ENCODE results near the gene TMED4. TPM values are rescaled to one million over a fixed set of nuclear protein-coding genes. Genes with fewer than 3 reads are reported as not detected.

The TMED4 gene
- total and polyA plus RNA-seq, 2 experiments from 2014 or later = 43.5 to 98.5 TPM

DNA sequence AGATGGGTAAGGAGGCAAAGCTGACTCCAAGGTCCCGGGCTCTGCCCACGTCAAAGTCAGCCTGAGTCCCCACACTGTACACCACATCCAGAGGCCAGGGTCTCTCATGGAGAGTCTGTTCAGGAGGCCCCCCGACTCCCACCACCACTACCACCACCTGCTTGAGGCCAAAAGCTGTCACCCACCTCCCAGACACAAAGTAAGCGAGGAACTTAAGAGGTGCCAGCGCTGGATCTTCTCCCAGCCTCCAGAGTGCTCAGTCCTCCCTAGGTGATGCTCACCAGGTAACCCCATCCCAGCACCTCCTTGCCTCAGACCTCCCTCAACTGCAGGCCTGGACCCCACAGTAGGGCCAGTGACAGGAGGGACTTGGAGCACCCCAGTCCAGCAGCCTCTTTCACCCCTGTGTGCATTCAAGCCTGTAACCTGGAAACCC, 41.4 kb downstream of the TMED4 start:
- Mint-ChIP-seq H3K27ac (no peak overlapping the region), H3K9me3 (no peaks in the 10 kb centered on the region), H3K27me3 (ENCODE audit: insufficient read depth, low read depth, poor library complexity) (peaks cover 11% of the 10 kb centered on the region), H3K36me3 (ENCODE audit: low read depth) (no peaks in the 10 kb centered on the region), H3K4me1 (no peaks in the 10 kb centered on the region; the same call in 1 of the 3 replicates), H3K4me3 (no peak overlapping the region)
- H3K4me3 ChIP-seq = no peak overlapping the region
- no peaks in the 10 kb centered on the region for H3K36me3 ChIP-seq (ENCODE audit: insufficient read depth)
- no peaks in the 10 kb centered on the region for H3K79me2 ChIP-seq (replicated peaks; ENCODE audit: insufficient read depth)
- TF ChIP-seq ZNF114 (CRISPR knock-in tag; IDR thresholded peaks at IDR 0.05) = no peak
- no peak overlapping the region for H3K27ac ChIP-seq (ENCODE audit: low read depth)
- no peaks in the 10 kb centered on the region for H4K20me1 ChIP-seq (replicated peaks; ENCODE audit: insufficient read depth)
- no peak overlapping the region for H2AFZ ChIP-seq
- H3K27me3 ChIP-seq (ENCODE audit: insufficient read depth) = no peaks in the 10 kb centered on the region
- H3K9me2 ChIP-seq (ENCODE audit: insufficient read depth) = no peaks in the 10 kb centered on the region
- H3K4me2 ChIP-seq = no peak overlapping the region
- DNase-seq (ENCODE audit: low spot score) (no peak), ATAC-seq (no peak)
- H3F3A ChIP-seq (replicated peaks; ENCODE audit: low read depth) = no peaks in the 10 kb centered on the region
- H3K4me1 ChIP-seq (ENCODE audit: insufficient read depth) = no peaks in the 10 kb centered on the region

DNA sequence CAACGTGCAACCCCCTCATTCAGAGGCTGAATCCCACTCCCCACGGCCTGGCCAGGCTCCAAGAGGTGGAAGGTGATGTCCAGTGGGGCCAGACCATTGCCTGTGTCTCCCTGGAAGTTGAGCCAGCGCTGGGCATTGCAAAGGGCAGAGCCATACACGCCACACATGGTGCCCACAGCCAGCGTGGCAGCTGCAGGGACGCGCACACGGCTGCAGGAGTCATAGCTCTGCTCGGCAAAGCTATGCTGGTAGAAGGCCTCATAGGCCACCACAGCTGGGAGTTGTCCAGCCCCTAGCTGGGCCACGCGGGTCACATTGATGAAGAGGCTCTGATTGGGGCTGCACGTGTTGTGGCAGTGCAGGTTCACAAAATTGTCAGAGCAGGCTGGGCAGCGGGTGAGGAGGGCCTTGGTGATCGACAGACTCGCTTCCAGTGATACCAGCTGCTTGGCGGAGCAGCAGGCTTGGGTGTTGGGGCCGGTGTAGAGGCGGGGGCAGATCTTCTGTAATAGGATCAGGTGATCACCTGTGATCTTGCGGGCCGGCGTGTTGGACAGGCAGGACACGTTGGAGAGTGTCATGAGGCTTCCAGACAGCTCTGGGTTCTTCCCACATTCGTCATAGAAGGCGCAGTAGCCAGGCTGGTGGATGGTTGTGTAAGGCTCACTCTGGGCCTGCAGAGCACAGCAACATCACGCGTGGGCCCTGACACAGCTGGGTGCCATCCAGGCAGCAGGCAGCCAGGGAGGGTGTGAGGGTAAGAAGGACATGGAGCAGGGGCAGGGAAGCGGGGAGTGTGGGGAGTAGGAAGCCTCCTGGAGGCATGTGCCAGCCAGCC, 42.1 kb downstream of the TMED4 start:
- Mint-ChIP-seq H3K9me3 (no peaks in the 10 kb centered on the region), H3K27me3 (ENCODE audit: insufficient read depth, low read depth, poor library complexity) (peaks cover 10% of the 10 kb centered on the region), H3K27ac (no peak overlapping the region), H3K36me3 (ENCODE audit: low read depth) (no peaks in the 10 kb centered on the region), H3K4me1 (no peaks in the 10 kb centered on the region; the same call in 1 of the 3 replicates), H3K4me3 (no peak overlapping the region)
- no peaks in the 10 kb centered on the region for H3K79me2 ChIP-seq (replicated peaks; ENCODE audit: insufficient read depth)
- no peak overlapping the region for H3K4me2 ChIP-seq
- no peaks in the 10 kb centered on the region for H3K27me3 ChIP-seq (ENCODE audit: insufficient read depth)
- no peaks in the 10 kb centered on the region for H3K4me1 ChIP-seq (ENCODE audit: insufficient read depth)
- H2AFZ ChIP-seq = no peak overlapping the region
- no peak overlapping the region for H3K4me3 ChIP-seq
- no peaks in the 10 kb centered on the region for H3K36me3 ChIP-seq (ENCODE audit: insufficient read depth)
- no peak for ATAC-seq
- H3F3A ChIP-seq (replicated peaks; ENCODE audit: low read depth) = no peaks in the 10 kb centered on the region
- DNase-seq (ENCODE audit: low spot score) = no peak
- H3K27ac ChIP-seq (ENCODE audit: low read depth) = no peak overlapping the region
- no peaks in the 10 kb centered on the region for H4K20me1 ChIP-seq (replicated peaks; ENCODE audit: insufficient read depth)
- no peaks in the 10 kb centered on the region for H3K9me2 ChIP-seq (ENCODE audit: insufficient read depth)
- TF ChIP-seq ZNF114 (CRISPR knock-in tag; IDR thresholded peaks at IDR 0.05) (no peak), NANOG (IDR thresholded peaks at IDR 0.05; ENCODE audit: borderline replicate concordance) (no peak), POLR2AphosphoS5 (IDR thresholded peaks at IDR 0.05; ENCODE audit: low read depth) (no peak), ZNF331 (CRISPR knock-in tag; IDR thresholded peaks at IDR 0.05; ENCODE audit: low read depth) (no peak), STAT1 (IDR thresholded peaks at IDR 0.05; ENCODE audit: unreplicated experiment) (no peak), EZH2phosphoT487 (IDR thresholded peaks at IDR 0.05; ENCODE audit: unreplicated experiment) (no peak)
- TF ChIP-seq, protein P1, sequence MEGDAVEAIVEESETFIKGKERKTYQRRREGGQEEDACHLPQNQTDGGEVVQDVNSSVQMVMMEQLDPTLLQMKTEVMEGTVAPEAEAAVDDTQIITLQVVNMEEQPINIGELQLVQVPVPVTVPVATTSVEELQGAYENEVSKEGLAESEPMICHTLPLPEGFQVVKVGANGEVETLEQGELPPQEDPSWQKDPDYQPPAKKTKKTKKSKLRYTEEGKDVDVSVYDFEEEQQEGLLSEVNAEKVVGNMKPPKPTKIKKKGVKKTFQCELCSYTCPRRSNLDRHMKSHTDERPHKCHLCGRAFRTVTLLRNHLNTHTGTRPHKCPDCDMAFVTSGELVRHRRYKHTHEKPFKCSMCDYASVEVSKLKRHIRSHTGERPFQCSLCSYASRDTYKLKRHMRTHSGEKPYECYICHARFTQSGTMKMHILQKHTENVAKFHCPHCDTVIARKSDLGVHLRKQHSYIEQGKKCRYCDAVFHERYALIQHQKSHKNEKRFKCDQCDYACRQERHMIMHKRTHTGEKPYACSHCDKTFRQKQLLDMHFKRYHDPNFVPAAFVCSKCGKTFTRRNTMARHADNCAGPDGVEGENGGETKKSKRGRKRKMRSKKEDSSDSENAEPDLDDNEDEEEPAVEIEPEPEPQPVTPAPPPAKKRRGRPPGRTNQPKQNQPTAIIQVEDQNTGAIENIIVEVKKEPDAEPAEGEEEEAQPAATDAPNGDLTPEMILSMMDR (conservative IDR thresholded peaks at IDR 0.05; ENCODE audit: low read depth in 2 of 2) = no peak
- TF ChIP-seq, protein P2, sequence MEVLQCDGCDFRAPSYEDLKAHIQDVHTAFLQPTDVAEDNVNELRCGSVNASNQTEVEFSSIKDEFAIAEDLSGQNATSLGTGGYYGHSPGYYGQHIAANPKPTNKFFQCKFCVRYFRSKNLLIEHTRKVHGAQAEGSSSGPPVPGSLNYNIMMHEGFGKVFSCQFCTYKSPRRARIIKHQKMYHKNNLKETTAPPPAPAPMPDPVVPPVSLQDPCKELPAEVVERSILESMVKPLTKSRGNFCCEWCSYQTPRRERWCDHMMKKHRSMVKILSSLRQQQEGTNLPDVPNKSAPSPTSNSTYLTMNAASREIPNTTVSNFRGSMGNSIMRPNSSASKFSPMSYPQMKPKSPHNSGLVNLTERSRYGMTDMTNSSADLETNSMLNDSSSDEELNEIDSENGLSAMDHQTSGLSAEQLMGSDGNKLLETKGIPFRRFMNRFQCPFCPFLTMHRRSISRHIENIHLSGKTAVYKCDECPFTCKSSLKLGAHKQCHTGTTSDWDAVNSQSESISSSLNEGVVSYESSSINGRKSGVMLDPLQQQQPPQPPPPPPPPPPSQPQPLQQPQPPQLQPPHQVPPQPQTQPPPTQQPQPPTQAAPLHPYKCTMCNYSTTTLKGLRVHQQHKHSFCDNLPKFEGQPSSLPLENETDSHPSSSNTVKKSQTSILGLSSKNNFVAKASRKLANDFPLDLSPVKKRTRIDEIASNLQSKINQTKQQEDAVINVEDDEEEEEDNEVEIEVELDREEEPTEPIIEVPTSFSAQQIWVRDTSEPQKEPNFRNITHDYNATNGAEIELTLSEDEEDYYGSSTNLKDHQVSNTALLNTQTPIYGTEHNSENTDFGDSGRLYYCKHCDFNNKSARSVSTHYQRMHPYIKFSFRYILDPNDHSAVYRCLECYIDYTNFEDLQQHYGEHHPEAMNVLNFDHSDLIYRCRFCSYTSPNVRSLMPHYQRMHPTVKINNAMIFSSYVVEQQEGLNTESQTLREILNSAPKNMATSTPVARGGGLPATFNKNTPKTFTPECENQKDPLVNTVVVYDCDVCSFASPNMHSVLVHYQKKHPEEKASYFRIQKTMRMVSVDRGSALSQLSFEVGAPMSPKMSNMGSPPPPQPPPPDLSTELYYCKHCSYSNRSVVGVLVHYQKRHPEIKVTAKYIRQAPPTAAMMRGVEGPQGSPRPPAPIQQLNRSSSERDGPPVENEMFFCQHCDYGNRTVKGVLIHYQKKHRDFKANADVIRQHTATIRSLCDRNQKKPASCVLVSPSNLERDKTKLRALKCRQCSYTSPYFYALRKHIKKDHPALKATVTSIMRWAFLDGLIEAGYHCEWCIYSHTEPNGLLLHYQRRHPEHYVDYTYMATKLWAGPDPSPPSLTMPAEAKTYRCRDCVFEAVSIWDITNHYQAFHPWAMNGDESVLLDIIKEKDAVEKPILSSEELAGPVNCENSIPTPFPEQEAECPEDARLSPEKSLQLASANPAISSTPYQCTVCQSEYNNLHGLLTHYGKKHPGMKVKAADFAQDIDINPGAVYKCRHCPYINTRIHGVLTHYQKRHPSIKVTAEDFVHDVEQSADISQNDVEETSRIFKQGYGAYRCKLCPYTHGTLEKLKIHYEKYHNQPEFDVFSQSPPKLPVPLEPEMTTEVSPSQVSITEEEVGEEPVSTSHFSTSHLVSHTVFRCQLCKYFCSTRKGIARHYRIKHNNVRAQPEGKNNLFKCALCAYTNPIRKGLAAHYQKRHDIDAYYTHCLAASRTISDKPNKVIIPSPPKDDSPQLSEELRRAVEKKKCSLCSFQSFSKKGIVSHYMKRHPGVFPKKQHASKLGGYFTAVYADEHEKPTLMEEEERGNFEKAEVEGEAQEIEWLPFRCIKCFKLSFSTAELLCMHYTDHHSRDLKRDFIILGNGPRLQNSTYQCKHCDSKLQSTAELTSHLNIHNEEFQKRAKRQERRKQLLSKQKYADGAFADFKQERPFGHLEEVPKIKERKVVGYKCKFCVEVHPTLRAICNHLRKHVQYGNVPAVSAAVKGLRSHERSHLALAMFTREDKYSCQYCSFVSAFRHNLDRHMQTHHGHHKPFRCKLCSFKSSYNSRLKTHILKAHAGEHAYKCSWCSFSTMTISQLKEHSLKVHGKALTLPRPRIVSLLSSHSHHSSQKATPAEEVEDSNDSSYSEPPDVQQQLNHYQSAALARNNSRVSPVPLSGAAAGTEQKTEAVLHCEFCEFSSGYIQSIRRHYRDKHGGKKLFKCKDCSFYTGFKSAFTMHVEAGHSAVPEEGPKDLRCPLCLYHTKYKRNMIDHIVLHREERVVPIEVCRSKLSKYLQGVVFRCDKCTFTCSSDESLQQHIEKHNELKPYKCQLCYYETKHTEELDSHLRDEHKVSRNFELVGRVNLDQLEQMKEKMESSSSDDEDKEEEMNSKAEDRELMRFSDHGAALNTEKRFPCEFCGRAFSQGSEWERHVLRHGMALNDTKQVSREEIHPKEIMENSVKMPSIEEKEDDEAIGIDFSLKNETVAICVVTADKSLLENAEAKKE (CRISPR knock-in tag; IDR thresholded peaks at IDR 0.05) = no peak
- TF ChIP-seq, protein P3, sequence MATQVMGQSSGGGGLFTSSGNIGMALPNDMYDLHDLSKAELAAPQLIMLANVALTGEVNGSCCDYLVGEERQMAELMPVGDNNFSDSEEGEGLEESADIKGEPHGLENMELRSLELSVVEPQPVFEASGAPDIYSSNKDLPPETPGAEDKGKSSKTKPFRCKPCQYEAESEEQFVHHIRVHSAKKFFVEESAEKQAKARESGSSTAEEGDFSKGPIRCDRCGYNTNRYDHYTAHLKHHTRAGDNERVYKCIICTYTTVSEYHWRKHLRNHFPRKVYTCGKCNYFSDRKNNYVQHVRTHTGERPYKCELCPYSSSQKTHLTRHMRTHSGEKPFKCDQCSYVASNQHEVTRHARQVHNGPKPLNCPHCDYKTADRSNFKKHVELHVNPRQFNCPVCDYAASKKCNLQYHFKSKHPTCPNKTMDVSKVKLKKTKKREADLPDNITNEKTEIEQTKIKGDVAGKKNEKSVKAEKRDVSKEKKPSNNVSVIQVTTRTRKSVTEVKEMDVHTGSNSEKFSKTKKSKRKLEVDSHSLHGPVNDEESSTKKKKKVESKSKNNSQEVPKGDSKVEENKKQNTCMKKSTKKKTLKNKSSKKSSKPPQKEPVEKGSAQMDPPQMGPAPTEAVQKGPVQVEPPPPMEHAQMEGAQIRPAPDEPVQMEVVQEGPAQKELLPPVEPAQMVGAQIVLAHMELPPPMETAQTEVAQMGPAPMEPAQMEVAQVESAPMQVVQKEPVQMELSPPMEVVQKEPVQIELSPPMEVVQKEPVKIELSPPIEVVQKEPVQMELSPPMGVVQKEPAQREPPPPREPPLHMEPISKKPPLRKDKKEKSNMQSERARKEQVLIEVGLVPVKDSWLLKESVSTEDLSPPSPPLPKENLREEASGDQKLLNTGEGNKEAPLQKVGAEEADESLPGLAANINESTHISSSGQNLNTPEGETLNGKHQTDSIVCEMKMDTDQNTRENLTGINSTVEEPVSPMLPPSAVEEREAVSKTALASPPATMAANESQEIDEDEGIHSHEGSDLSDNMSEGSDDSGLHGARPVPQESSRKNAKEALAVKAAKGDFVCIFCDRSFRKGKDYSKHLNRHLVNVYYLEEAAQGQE (IDR thresholded peaks at IDR 0.05; ENCODE audit: unreplicated experiment) = no peak
